AG09309 (cell line): Measurements from ENCODE around the gene SLC5A12.

Experiments used
- DNase-seq: peaks from one replicate; pipeline ENCODE4 v3.0.0-alpha.2; 2010; ENCODE audit warnings: low read depth
- H3K4me3 ChIP-seq: 2 replicates; pipeline ENCODE4 v1.5.1; 2011; ENCODE audit warnings: mild to moderate bottlenecking, low read depth, low read length, moderate library complexity; ENCODE audit not compliant: control insufficient read depth
- TF ChIP-seq, protein P1 (sequence below): IDR thresholded peaks from 2 replicates; pipeline ENCODE4 v1.5.1; 2011; ENCODE audit warnings: mild to moderate bottlenecking, low read depth, low read length, inconsistent platforms; ENCODE audit not compliant: insufficient read depth, control insufficient read depth; ENCODE audit errors: missing control alignments

The SLC5A12 gene

DNA sequence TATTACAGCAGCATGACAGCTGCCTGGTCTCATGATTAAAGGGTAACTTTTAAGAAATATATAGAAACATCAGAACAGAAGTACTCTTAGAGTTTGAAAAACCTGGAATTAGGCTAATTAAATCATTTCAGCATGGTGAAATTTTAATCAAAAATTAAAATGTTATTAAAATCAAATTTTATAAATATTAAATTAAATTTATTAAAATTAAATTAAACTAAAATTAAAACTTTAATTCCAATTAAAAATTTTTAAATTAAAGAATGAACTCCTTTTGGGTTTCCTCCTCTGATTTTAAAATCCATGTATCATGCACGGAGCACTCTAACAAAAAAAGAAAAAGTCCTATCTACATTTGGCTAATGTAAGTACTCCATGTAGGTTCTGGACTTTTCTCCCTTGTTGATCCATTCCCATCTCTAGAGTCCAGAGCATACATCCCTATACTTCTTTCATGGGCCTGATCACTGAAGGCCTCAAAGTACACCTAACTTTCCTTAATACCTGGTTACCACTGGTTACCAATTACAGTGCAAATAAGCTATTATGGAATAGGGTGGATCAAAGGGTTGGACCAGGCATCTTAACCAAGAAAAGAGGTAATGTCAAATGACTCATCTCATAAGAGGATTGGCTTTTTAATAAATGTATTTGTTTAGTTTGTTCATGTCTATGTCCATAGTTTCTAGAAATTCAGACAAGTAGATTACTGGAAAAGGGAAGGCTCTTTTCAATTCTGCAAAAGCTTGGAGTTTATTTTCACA lies 101.4 kb downstream of the SLC5A12 start:
- TF ChIP-seq, protein P1, sequence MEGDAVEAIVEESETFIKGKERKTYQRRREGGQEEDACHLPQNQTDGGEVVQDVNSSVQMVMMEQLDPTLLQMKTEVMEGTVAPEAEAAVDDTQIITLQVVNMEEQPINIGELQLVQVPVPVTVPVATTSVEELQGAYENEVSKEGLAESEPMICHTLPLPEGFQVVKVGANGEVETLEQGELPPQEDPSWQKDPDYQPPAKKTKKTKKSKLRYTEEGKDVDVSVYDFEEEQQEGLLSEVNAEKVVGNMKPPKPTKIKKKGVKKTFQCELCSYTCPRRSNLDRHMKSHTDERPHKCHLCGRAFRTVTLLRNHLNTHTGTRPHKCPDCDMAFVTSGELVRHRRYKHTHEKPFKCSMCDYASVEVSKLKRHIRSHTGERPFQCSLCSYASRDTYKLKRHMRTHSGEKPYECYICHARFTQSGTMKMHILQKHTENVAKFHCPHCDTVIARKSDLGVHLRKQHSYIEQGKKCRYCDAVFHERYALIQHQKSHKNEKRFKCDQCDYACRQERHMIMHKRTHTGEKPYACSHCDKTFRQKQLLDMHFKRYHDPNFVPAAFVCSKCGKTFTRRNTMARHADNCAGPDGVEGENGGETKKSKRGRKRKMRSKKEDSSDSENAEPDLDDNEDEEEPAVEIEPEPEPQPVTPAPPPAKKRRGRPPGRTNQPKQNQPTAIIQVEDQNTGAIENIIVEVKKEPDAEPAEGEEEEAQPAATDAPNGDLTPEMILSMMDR, result no peak
- no peak for DNase-seq

DNA sequence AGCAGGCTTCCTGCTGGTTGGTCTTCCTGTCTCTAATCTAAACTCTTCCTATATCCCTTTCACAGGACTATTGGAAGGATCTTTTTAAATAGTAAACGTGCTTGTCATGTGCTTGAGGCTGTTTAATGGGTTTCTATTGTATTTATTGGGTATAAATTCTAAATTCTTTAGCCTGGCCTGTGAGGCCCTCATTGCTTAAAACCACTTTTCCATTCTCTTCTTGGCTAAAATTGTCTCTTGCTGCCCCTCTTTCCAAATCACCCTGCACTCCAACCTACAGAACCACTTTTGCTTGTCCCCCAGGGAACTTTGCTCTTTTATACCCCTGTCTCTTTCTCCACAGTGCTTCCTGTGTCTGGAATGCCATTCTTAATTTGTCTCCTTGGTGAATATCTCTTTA lies 103.4 kb downstream of the SLC5A12 start:
- no peak for DNase-seq
- TF ChIP-seq, protein P1, result no peak
- no peak overlapping the region for H3K4me3 ChIP-seq

More for the DNA sequence above, 101.4 kb downstream of the SLC5A12 start:
- H3K4me3 ChIP-seq, result no peak overlapping the region
